OCI-LY7 (cell line): Measurements from ENCODE around the gene GALNTL6. TPM values are rescaled to one million over a fixed set of nuclear protein-coding genes. Genes with fewer than 3 reads are reported as not detected.

ENCODE experiments used
- BruUV-seq: library from RNA; stranded (reverse); fragments of 400-500 nt; replicated peaks from 2 replicates; lab custom pipeline; 2021; lab: Mats Ljungman, UMichigan
- CTCF ChIA-PET: fragments of 300-600 bp; sonication (Branson Sonifier 250); formaldehyde crosslinking; loops from one replicate; lab custom pipeline; 2022; ENCODE audit warnings: antibody characterized with exemption; ENCODE audit not compliant: unreplicated experiment; lab: Charles Lee
- POLR2A ChIA-PET: fragments of 300-600 bp; sonication (Branson Sonifier 250); formaldehyde crosslinking; loops from one replicate; lab custom pipeline; 2022; ENCODE audit warnings: antibody characterized with exemption; lab: Charles Lee
- DNase-seq: peaks from one replicate; pipeline ENCODE4 v3.0.0-alpha.2; 2015; ENCODE audit warnings: low spot score
- H2AFZ ChIP-seq: fragments of 200-600 bp; sonication (generic), shearing (Covaris generic); 2 replicates; pipeline ENCODE4 v1.6.1; 2014; ENCODE audit warnings: mild to moderate bottlenecking, antibody characterized with exemption, low read length, moderate library complexity
- H3K27ac ChIP-seq: fragments of 200-600 bp; sonication (generic); 2 replicates; pipeline ENCODE4 v1.5.1; 2014; ENCODE audit warnings: mixed run types, low read depth, mild to moderate bottlenecking, moderate library complexity, low read length, inconsistent platforms; ENCODE audit not compliant: poor library complexity, severe bottlenecking
- H3K36me3 ChIP-seq: fragments of 200-600 bp; sonication (generic); 2 replicates; pipeline ENCODE4 v1.6.1; 2014; ENCODE audit warnings: mild to moderate bottlenecking, antibody characterized with exemption, low read length, moderate library complexity, mixed read lengths; ENCODE audit not compliant: insufficient read depth
- H3K4me1 ChIP-seq: fragments of 200-600 bp; sonication (generic); 2 replicates; pipeline ENCODE4 v1.5.1; 2014; ENCODE audit warnings: mild to moderate bottlenecking, low read length; ENCODE audit not compliant: insufficient read depth, poor library complexity, severe bottlenecking
- H3K4me2 ChIP-seq: fragments of 200-600 bp; sonication (generic); 2 replicates; pipeline ENCODE4 v1.6.1; 2014; ENCODE audit warnings: mild to moderate bottlenecking, low read length
- H3K4me3 ChIP-seq: fragments of 200-600 bp; sonication (generic); 2 replicates; pipeline ENCODE4 v1.5.1; 2014; ENCODE audit warnings: mild to moderate bottlenecking, low read depth, low read length; ENCODE audit not compliant: poor library complexity, severe bottlenecking
- H3K79me2 ChIP-seq: fragments of 200-600 bp; sonication (generic); 2 replicates; pipeline ENCODE4 v1.6.1; 2016; ENCODE audit warnings: low read depth, mild to moderate bottlenecking, low read length, moderate library complexity, mixed read lengths; ENCODE audit not compliant: insufficient read depth
- H3K9me2 ChIP-seq: fragments of 200-600 bp; sonication (generic); 2 replicates; pipeline ENCODE4 v1.6.1; 2016; ENCODE audit warnings: mild to moderate bottlenecking, low read length, mixed read lengths; ENCODE audit not compliant: insufficient read depth
- H3K9me3 ChIP-seq: fragments of 200-600 bp; sonication (generic); 2 replicates; pipeline ENCODE4 v1.6.1; 2014; ENCODE audit warnings: mild to moderate bottlenecking, mixed run types, low read length, mixed read lengths
- H4K20me1 ChIP-seq: fragments of 200-600 bp; sonication (generic); 2 replicates; pipeline ENCODE4 v1.6.1; 2014; ENCODE audit warnings: mild to moderate bottlenecking, antibody characterized with exemption, low read length, moderate library complexity, mixed read lengths; ENCODE audit not compliant: insufficient read depth
- CTCF ChIP-seq: fragments of 200-600 bp; sonication (generic); conservative IDR thresholded peaks from 2 replicates; pipeline ENCODE4 v1.5.1; 2014; ENCODE audit warnings: mild to moderate bottlenecking, antibody characterized with exemption, low read length, moderate library complexity, mixed read lengths
- EZH2phosphoT487 ChIP-seq: fragments of 200-600 bp; sonication (generic); IDR thresholded peaks from 2 replicates; pipeline ENCODE4 v1.6.1; 2018; ENCODE audit warnings: low read depth, borderline replicate concordance, mild to moderate bottlenecking, mixed run types, antibody characterized with exemption, low read length, moderate library complexity, mixed read lengths
- intact Hi-C: fragments of 100-400 bp; cut with micrococcal nuclease; formaldehyde crosslinking; loops from one replicate; pipeline ENCODE4 v1.10.0; 2022; ENCODE audit not compliant: unreplicated experiment
- total RNA-seq, 2 experiments: library from RNA; depleted of rRNA in 1 of 2; stranded (reverse); fragments of >200 nt in 1 of 2; shearing (Covaris generic) in 1 of 2; gene quantifications; 2 replicates each; pipeline ENCODE4 v1.2.3, GENCODE V29; 2014 to 2022

Gene GALNTL6
- total RNA-seq, 2 experiments from 2014 or later, result not detected

- no peak overlapping the region for H3K27ac ChIP-seq
- no peak overlapping the region for H3K4me2 ChIP-seq
- H3K4me1 ChIP-seq, result no peaks in the 10 kb centered on the region
- intact Hi-C loops, result no loop called here
- ChIA-PET POLR2A (interaction anchor here (0.6 to 1.7 kb wide), 4 partner anchors 14 to 358 kb away, joined by 3 to 5 read pairs (median 4); no protein-coding TSS in a partner anchor), CTCF (no interaction called here)
- BruUV-seq, result no TSS peak
- no peaks in the 10 kb centered on the region for H3K79me2 ChIP-seq
- no peak for TF ChIP-seq EZH2phosphoT487
- no peaks in the 10 kb centered on the region for H3K9me2 ChIP-seq
- no peaks in the 10 kb centered on the region for H3K9me3 ChIP-seq
- H4K20me1 ChIP-seq, result no peaks in the 10 kb centered on the region
- no peaks in the 10 kb centered on the region for H3K36me3 ChIP-seq
- DNase-seq, result no peak
- H3K4me3 ChIP-seq, result no peak overlapping the region
- H2AFZ ChIP-seq, result no peak overlapping the region
Measured at GRCh38 chr4:172404676-172405075, 591.5 kb downstream of the GALNTL6 start.

GRCh38 chr4:172410363-172410762 is 597.2 kb downstream of the GALNTL6 start:
- H3K9me2 ChIP-seq, result no peaks in the 10 kb centered on the region
- H3K27ac ChIP-seq, result no peak overlapping the region
- ChIA-PET POLR2A (no interaction called here), CTCF (no interaction called here)
- H4K20me1 ChIP-seq, result no peaks in the 10 kb centered on the region
- no peaks in the 10 kb centered on the region for H3K36me3 ChIP-seq
- H3K9me3 ChIP-seq, result no peaks in the 10 kb centered on the region
- intact Hi-C loops, result no loop called here
- BruUV-seq, result no TSS peak
- no peak overlapping the region for H2AFZ ChIP-seq
- TF ChIP-seq EZH2phosphoT487 (no peak), CTCF (no peak)
- H3K79me2 ChIP-seq, result no peaks in the 10 kb centered on the region
- H3K4me3 ChIP-seq, result no peak overlapping the region
- H3K4me2 ChIP-seq, result no peak overlapping the region
- DNase-seq, result no peak
- no peaks in the 10 kb centered on the region for H3K4me1 ChIP-seq

GRCh38 chr4:172411149-172411548 is 597.9 kb downstream of the GALNTL6 start:
- no peaks in the 10 kb centered on the region for H3K79me2 ChIP-seq
- H3K4me1 ChIP-seq, result no peaks in the 10 kb centered on the region
- no peak overlapping the region for H2AFZ ChIP-seq
- intact Hi-C loops, result no loop called here
- ChIA-PET POLR2A (no interaction called here), CTCF (no interaction called here)
- no peak for TF ChIP-seq CTCF
- no peak for TF ChIP-seq EZH2phosphoT487
- H3K9me3 ChIP-seq, result no peaks in the 10 kb centered on the region
- BruUV-seq, result no TSS peak
- no peaks in the 10 kb centered on the region for H4K20me1 ChIP-seq
- H3K36me3 ChIP-seq, result no peaks in the 10 kb centered on the region
- no peaks in the 10 kb centered on the region for H3K9me2 ChIP-seq
- H3K27ac ChIP-seq, result no peak overlapping the region
- no peak for DNase-seq
- no peak overlapping the region for H3K4me3 ChIP-seq
- H3K4me2 ChIP-seq, result no peak overlapping the region
